ENCODE results near the gene CDC23. TPM values are rescaled to one million over a fixed set of nuclear protein-coding genes. Genes with fewer than 3 reads are reported as not detected.
A peak's percentile ranks its signal among the peaks of the same experiment; 100 is the strongest.

Gene CDC23
- total RNA-seq, 1 experiment from 2014 or later: 40.0 TPM

DNA sequence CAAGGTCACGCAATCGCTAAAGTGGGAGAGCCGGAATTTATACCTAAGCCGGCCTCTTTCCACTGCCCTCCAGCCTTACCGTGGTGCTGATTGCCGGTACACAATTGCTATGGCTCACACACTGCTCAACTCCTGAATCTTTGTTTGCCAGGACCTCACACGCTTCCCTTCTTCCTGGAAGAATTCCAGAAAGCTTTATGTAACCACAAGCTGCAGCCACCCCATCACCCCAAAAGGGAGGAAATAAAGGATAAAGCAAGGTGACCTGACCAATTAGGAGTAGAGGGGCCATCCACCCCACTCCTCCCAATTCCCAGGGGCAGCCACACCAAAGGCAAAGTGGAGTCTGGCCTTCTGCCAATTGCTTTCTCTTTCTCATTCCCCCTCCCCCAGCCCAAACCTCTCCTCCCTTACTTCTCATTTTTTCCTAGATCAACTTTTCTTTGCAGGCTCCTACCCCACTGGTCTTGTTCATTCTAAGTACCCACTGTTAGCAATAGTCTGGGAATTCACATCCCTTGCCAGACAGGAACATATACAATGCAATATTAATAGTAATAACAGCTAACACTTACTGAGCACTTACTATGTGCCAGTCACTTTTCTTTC is 18.0 kb upstream of the CDC23 start:
- Histone ChIP-seq H4K20me1 (ENCODE audit: insufficient read depth) (no peaks in the 10 kb centered on the region), H2AFZ (ENCODE audit: low read depth, low read length, poor library complexity, severe bottlenecking) (no peak overlapping the region), H3K27ac (ENCODE audit: low read depth, low read length) (no peak overlapping the region), H3K4me3 (replicated peaks in 1 of 2; ENCODE audit: low read depth in 1 of 2, low read length in 2 of 2) (no peak overlapping the region), H3K4me1 (ENCODE audit: control insufficient read depth in 1 of 2, insufficient read depth in 2 of 2, low read length in 2 of 2) (no peaks in the 10 kb centered on the region), H3K4me2 (ENCODE audit: low read length) (no peak overlapping the region), H3K36me3 (ENCODE audit: control insufficient read depth in 1 of 2, insufficient read depth in 2 of 2, low read length in 2 of 2) (no peaks in the 10 kb centered on the region), H3K27me3 (ENCODE audit: insufficient read depth, low read length) (no peaks in the 10 kb centered on the region), H3K9me2 (ENCODE audit: insufficient read depth) (no peaks in the 10 kb centered on the region), H3K9me3 (ENCODE audit: control insufficient read depth in 1 of 2, insufficient read depth in 1 of 2, low read depth in 1 of 2, low read length in 2 of 2) (peaks cover 5 to 8% of the 10 kb centered on the region in 2 experiments; a peak in 3 of 4 replicates), H3K79me2 (ENCODE audit: insufficient read depth, low read length) (no peaks in the 10 kb centered on the region), H3K9ac (ENCODE audit: low read length) (no peak overlapping the region)
- ChIA-PET RAD21 (ENCODE audit: low non-redundant PET in 1 of 2, low total read pairs in 2 of 2, uncharacterized antibody in 2 of 2, unreplicated experiment in 2 of 2) (no interaction called here), CTCF (no interaction called here), POLR2A (no interaction called here)
- no peak for DNase-seq (ENCODE audit: low read depth, low spot score)
- intact Hi-C loops (cut with micrococcal nuclease): no loop called here
- no peak for TF ChIP-seq ELF1 (IDR thresholded peaks at IDR 0.05; ENCODE audit: borderline replicate concordance, low read depth)
- no peak for TF ChIP-seq SIN3A (IDR thresholded peaks at IDR 0.05; ENCODE audit: low read depth)
- TF ChIP-seq ZNF274 (IDR thresholded peaks at IDR 0.05; ENCODE audit: low read depth, low read length): no peak
- TF ChIP-seq MAX (IDR thresholded peaks at IDR 0.05): no peak
- TF ChIP-seq POLR2AphosphoS5 (IDR thresholded peaks at IDR 0.05; ENCODE audit: low read depth, low read length): no peak
- no peak for TF ChIP-seq CEBPB (IDR thresholded peaks at IDR 0.05; ENCODE audit: low read depth)
- no peak for TF ChIP-seq YY1 (IDR thresholded peaks at IDR 0.05; ENCODE audit: extremely low read depth, insufficient replicate concordance, low read depth, low read length)
- no peak for ATAC-seq
- no TSS peak for BruUV-seq (replicated peaks)

DNA sequence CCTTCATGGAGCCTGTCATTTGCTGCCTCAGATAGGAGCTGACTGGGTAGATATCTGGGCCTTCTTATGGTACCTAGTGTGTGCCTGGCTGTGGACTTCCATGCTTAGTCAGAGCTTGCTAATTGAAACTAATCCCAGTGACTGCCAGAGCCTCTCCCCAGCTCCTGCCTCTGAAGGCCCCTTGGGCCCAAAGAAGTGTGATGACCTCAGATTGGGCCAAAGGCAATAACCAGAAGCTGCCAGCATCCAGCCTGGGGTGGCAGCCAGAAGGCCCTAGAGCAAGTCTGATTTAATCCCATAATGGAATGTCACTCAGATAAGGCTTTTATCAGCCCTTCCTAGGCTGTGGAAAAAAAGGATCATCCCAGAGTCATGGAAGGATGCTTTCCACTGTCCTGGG is 17.1 kb upstream of the CDC23 start:
- TF ChIP-seq CTCF (IDR thresholded peaks at IDR 0.05 in 2 of 3, conservative IDR thresholded peaks at IDR 0.05 in 1 of 3; ENCODE audit: borderline replicate concordance in 1 of 3, insufficient read depth in 1 of 3, low read depth in 2 of 3, low read length in 2 of 3): no peak
- no peak for TF ChIP-seq JUND (IDR thresholded peaks at IDR 0.05)
- TF ChIP-seq POLR2A (IDR thresholded peaks at IDR 0.05; ENCODE audit: borderline replicate concordance, extremely low read depth, insufficient read depth, insufficient read length): no peak
- no peak for TF ChIP-seq CBX3 (IDR thresholded peaks at IDR 0.05; ENCODE audit: low read depth)
- no peak for TF ChIP-seq POLR2AphosphoS5 (IDR thresholded peaks at IDR 0.05; ENCODE audit: low read depth, low read length)
- no peak for TF ChIP-seq SIN3A (IDR thresholded peaks at IDR 0.05; ENCODE audit: low read depth)
- no peak for TF ChIP-seq ZFX (IDR thresholded peaks at IDR 0.05)
- no peak for TF ChIP-seq ZNF274 (IDR thresholded peaks at IDR 0.05; ENCODE audit: low read depth, low read length)
- TF ChIP-seq SRF (IDR thresholded peaks at IDR 0.05; ENCODE audit: low read depth): no peak
- TF ChIP-seq ZBTB33 (IDR thresholded peaks at IDR 0.05; ENCODE audit: extremely low read depth, insufficient replicate concordance, low read length): no peak
- Histone ChIP-seq H3K36me3 (ENCODE audit: control insufficient read depth in 1 of 2, insufficient read depth in 2 of 2, low read length in 2 of 2) (no peaks in the 10 kb centered on the region), H3K4me1 (ENCODE audit: control insufficient read depth in 1 of 2, insufficient read depth in 2 of 2, low read length in 2 of 2) (no peaks in the 10 kb centered on the region), H2AFZ (ENCODE audit: low read depth, low read length, poor library complexity, severe bottlenecking) (no peak overlapping the region), H3K9me3 (ENCODE audit: control insufficient read depth in 1 of 2, insufficient read depth in 1 of 2, low read depth in 1 of 2, low read length in 2 of 2) (peaks cover 5 to 8% of the 10 kb centered on the region in 2 experiments; a peak in 3 of 4 replicates), H3K4me3 (replicated peaks in 1 of 2; ENCODE audit: low read depth in 1 of 2, low read length in 2 of 2) (no peak overlapping the region), H3K4me2 (ENCODE audit: low read length) (no peak overlapping the region), H3K27ac (ENCODE audit: low read depth, low read length) (no peak overlapping the region), H3K79me2 (ENCODE audit: insufficient read depth, low read length) (no peaks in the 10 kb centered on the region), H3K9me2 (ENCODE audit: insufficient read depth) (no peaks in the 10 kb centered on the region), H4K20me1 (ENCODE audit: insufficient read depth) (no peaks in the 10 kb centered on the region), H3K27me3 (ENCODE audit: insufficient read depth, low read length) (no peaks in the 10 kb centered on the region), H3K9ac (ENCODE audit: low read length) (no peak overlapping the region)
- RAD21 ChIA-PET (ENCODE audit: low non-redundant PET in 1 of 2, low total read pairs in 2 of 2, uncharacterized antibody in 2 of 2, unreplicated experiment in 2 of 2): no interaction called here
- POLR2A ChIA-PET: no interaction called here
- peak; percentile 42; the same call in 1 of the 2 replicates for ATAC-seq
- intact Hi-C loops (cut with micrococcal nuclease): no loop called here
- no peak for DNase-seq (ENCODE audit: low read depth, low spot score)
- CTCF ChIA-PET: interaction anchor here (0.7 kb wide), 1 partner anchor 64 kb away, joined by 5 read pairs; no protein-coding TSS in a partner anchor
- BruUV-seq (replicated peaks): no TSS peak

Data from HCT116 (cell line).